COLO829 (cell line): ENCODE measurements around the gene MTURN.
A peak's percentile ranks its signal among the peaks of the same experiment; 100 is the strongest.
"Not testable (repeated sequence)": the region's sequence is repeated elsewhere in the genome, so short reads cannot be mapped to it uniquely, and the experiment has no call there.

Source experiments
- DNase-seq: peaks from one replicate; pipeline ENCODE4 v3.0.0; 2012; ENCODE audit warnings: low spot score

Gene MTURN

GRCh38 chr7:30180718-30181117 is 45.9 kb downstream of the MTURN start:
- no peak for DNase-seq

- DNase-seq, result no peak
Measured at GRCh38 chr7:30181211-30181610, 46.4 kb downstream of the MTURN start.

- no peak for DNase-seq
Measured at GRCh38 chr7:30181736-30182522, 47.1 kb downstream of the MTURN start.

- DNase-seq, result no peak
Measured at GRCh38 chr7:30182814-30183213, 48.0 kb downstream of the MTURN start.

GRCh38 chr7:30183749-30184369 is 49.1 kb downstream of the MTURN start:
- no peak for DNase-seq

GRCh38 chr7:30184791-30185487 is 50.2 kb downstream of the MTURN start:
- no peak for DNase-seq

- no peak for DNase-seq
Measured at GRCh38 chr7:30185496-30185895, 50.7 kb downstream of the MTURN start.

- no peak for DNase-seq
Measured at GRCh38 chr7:30186725-30187124, 51.9 kb downstream of the MTURN start.

GRCh38 chr7:30187513-30187912 is 52.7 kb downstream of the MTURN start:
- no peak for DNase-seq

- not testable (repeated sequence) for DNase-seq
Measured at GRCh38 chr7:30188381-30188780, 53.6 kb downstream of the MTURN start.

GRCh38 chr7:30188811-30189210 is 54.0 kb downstream of the MTURN start:
- DNase-seq, result peak; percentile 87

GRCh38 chr7:30191809-30192208 is 57.0 kb downstream of the MTURN start:
- DNase-seq, result no peak

- DNase-seq, result no peak
Measured at GRCh38 chr7:30193336-30193943, 58.7 kb downstream of the MTURN start.

- DNase-seq, result no peak
Measured at GRCh38 chr7:30196408-30196807, 61.6 kb downstream of the MTURN start.

GRCh38 chr7:30197438-30197837 is 62.7 kb downstream of the MTURN start:
- DNase-seq, result no peak

GRCh38 chr7:30199271-30199670 is 64.5 kb downstream of the MTURN start:
- DNase-seq, result no peak

- no peak for DNase-seq
Measured at GRCh38 chr7:30200591-30200990, 65.8 kb downstream of the MTURN start.

- no peak for DNase-seq
Measured at GRCh38 chr7:30201161-30201666, 66.4 kb downstream of the MTURN start.

GRCh38 chr7:30201921-30202320 is 67.1 kb downstream of the MTURN start:
- no peak for DNase-seq

- DNase-seq, result no peak
Measured at GRCh38 chr7:30202671-30203070, 67.9 kb downstream of the MTURN start.

GRCh38 chr7:30206491-30206890 is 71.7 kb downstream of the MTURN start:
- DNase-seq, result peak; percentile 72

- no peak for DNase-seq
Measured at GRCh38 chr7:30206942-30207341, 72.2 kb downstream of the MTURN start.
